ENCODE measurements around the gene FRMD4A.
"Not testable (repeated sequence)": the region's sequence is repeated elsewhere in the genome, so short reads cannot be mapped to it uniquely, and the experiment has no call there.

The FRMD4A gene

GRCh38 chr10:13828284-13828683 is 502.4 kb downstream of the FRMD4A start:
- not testable (repeated sequence) for H3K27ac ChIP-seq, H3K4me3 ChIP-seq

- Histone ChIP-seq H3K4me3 (no peak overlapping the region), H3K27ac (peak overlapping the region in 3 of 21 experiments; percentile 2 to 11 (median 9))
Measured at GRCh38 chr10:13827076-13827797, 503.5 kb downstream of the FRMD4A start.

- H3K4me3 ChIP-seq, result no peak overlapping the region
- no peak overlapping the region for H3K27ac ChIP-seq
Measured at GRCh38 chr10:13823709-13824405, 506.9 kb downstream of the FRMD4A start.

GRCh38 chr10:13823096-13823708 is 507.5 kb downstream of the FRMD4A start:
- no peak overlapping the region for H3K27ac ChIP-seq
- H3K4me3 ChIP-seq, result no peak overlapping the region

- H3K27ac ChIP-seq, result no peak overlapping the region
Measured at GRCh38 chr10:13822490-13822889, 508.2 kb downstream of the FRMD4A start.

GRCh38 chr10:13820964-13821337 is 509.8 kb downstream of the FRMD4A start:
- no peak overlapping the region for H3K27ac ChIP-seq
- H3K4me3 ChIP-seq, result no peak overlapping the region

More at GRCh38 chr10:13822490-13822889, 508.2 kb downstream of the FRMD4A start:
- H3K4me3 ChIP-seq, result no peak overlapping the region

- Histone ChIP-seq H3K4me3 (no peak overlapping the region), H3K27ac (peak overlapping the region in 1 of 21 experiments; percentile 17)
Measured at GRCh38 chr10:13820119-13820963, 510.4 kb downstream of the FRMD4A start.

GRCh38 chr10:13816195-13816925 is 514.4 kb downstream of the FRMD4A start:
- H3K4me3 ChIP-seq, result no peak overlapping the region
- no peak overlapping the region for H3K27ac ChIP-seq

GRCh38 chr10:13815756-13816155 is 515.0 kb downstream of the FRMD4A start:
- Histone ChIP-seq H3K4me3 (no peak overlapping the region), H3K27ac (no peak overlapping the region)

GRCh38 chr10:13813550-13813949 is 517.2 kb downstream of the FRMD4A start:
- Histone ChIP-seq H3K4me3 (no peak overlapping the region), H3K27ac (no peak overlapping the region)

GRCh38 chr10:13812804-13813203 is 517.9 kb downstream of the FRMD4A start:
- H3K27ac ChIP-seq, result no peak overlapping the region
- H3K4me3 ChIP-seq, result no peak overlapping the region

- no peak overlapping the region for H3K4me3 ChIP-seq
- H3K27ac ChIP-seq, result no peak overlapping the region
Measured at GRCh38 chr10:13810568-13810967, 520.2 kb downstream of the FRMD4A start.

GRCh38 chr10:13809427-13809826 is 521.3 kb downstream of the FRMD4A start:
- H3K4me3 ChIP-seq, result no peak overlapping the region
- H3K27ac ChIP-seq, result peak overlapping the region in 1 of 21 experiments; percentile 2

- H3K27ac ChIP-seq, result peak overlapping the region in 1 of 21 experiments; percentile 2
Measured at GRCh38 chr10:13808556-13809391, 522.0 kb downstream of the FRMD4A start.

GRCh38 chr10:13806419-13806818 is 524.3 kb downstream of the FRMD4A start:
- no peak overlapping the region for H3K4me3 ChIP-seq
- H3K27ac ChIP-seq, result no peak overlapping the region

More at GRCh38 chr10:13808556-13809391, 522.0 kb downstream of the FRMD4A start:
- no peak overlapping the region for H3K4me3 ChIP-seq

- H3K27ac ChIP-seq, result no peak overlapping the region
- no peak overlapping the region for H3K4me3 ChIP-seq
Measured at GRCh38 chr10:13803566-13804554, 526.9 kb downstream of the FRMD4A start.

GRCh38 chr10:13801907-13802288 is 528.8 kb downstream of the FRMD4A start:
- H3K27ac ChIP-seq, result no peak overlapping the region
- H3K4me3 ChIP-seq, result no peak overlapping the region

Measured in skin epidermis (tissue), 12 donors.